GM12878 (cell line): ENCODE results near the gene M1AP. TPM values are rescaled to one million over a fixed set of nuclear protein-coding genes. Genes with fewer than 3 reads are reported as not detected.
A peak's percentile ranks its signal among the peaks of the same experiment; 100 is the strongest.

Experiments used
- ATF7 ChIP-seq: fragments of 450-650 bp; IDR thresholded peaks from 2 replicates; pipeline ENCODE4 v1.6.1; 2016; ENCODE audit warnings: low read depth, mild to moderate bottlenecking
- BMI1 ChIP-seq: fragments of 450-650 bp; IDR thresholded peaks from 2 replicates; pipeline ENCODE4 v1.6.1; 2016; ENCODE audit warnings: mild to moderate bottlenecking, moderate library complexity, borderline replicate concordance
- CBX5 ChIP-seq: sonication (generic); IDR thresholded peaks from 2 replicates; pipeline ENCODE4 v1.6.1; 2016; ENCODE audit warnings: low read depth, moderate library complexity, mild to moderate bottlenecking, inconsistent platforms
- CEBPB ChIP-seq, 2 experiments: fragments of 150-350 bp in 1 of 2; IDR thresholded peaks; 2 replicates each; pipeline ENCODE4 v1.6.1; 2012 to 2014; ENCODE audit warnings: low read depth in 2 of 2, low read length in 2 of 2, borderline replicate concordance in 1 of 2, inconsistent platforms in 1 of 2
- CHD2 ChIP-seq: IDR thresholded peaks from 2 replicates; pipeline ENCODE4 v1.6.1; 2011; ENCODE audit warnings: low read depth, low read length, improper control_type of control experiment, borderline replicate concordance
- CREB1 ChIP-seq: IDR thresholded peaks from 2 replicates; pipeline ENCODE4 v1.6.1; 2012; ENCODE audit warnings: low read depth, mild to moderate bottlenecking, inconsistent platforms
- EP300 ChIP-seq, 2 experiments: fragments of 150-350 bp in 1 of 2; IDR thresholded peaks; 2 replicates each; pipeline ENCODE4 v1.6.1; 2011 to 2012; ENCODE audit warnings: low read depth in 2 of 2, low read length in 2 of 2, borderline replicate concordance in 1 of 2, improper control_type of control experiment in 1 of 2, inconsistent platforms in 1 of 2; ENCODE audit not compliant: control insufficient read depth in 1 of 2
- IKZF1 ChIP-seq: fragments of 450-650 bp; conservative IDR thresholded peaks from 2 replicates; pipeline ENCODE4 v1.6.1; 2017; ENCODE audit warnings: antibody characterized with exemption, mild to moderate bottlenecking
- IKZF2 ChIP-seq, 2 experiments: fragments of 450-650 bp; IDR thresholded peaks; 2 replicates each; pipeline ENCODE4 v1.6.1; 2017; ENCODE audit warnings: mild to moderate bottlenecking in 2 of 2, moderate library complexity in 2 of 2
- NR2F1 ChIP-seq: fragments of 450-650 bp; conservative IDR thresholded peaks from 2 replicates; pipeline ENCODE4 v1.6.1; 2017; ENCODE audit warnings: mild to moderate bottlenecking
- PML ChIP-seq: IDR thresholded peaks from 2 replicates; pipeline ENCODE4 v1.6.1; 2012; ENCODE audit warnings: low read length, inconsistent platforms
- POU2F2 ChIP-seq: IDR thresholded peaks from 3 replicates; pipeline ENCODE4 v1.6.1; 2011; ENCODE audit warnings: low read depth, mild to moderate bottlenecking, low read length, borderline replicate concordance
- SIN3A ChIP-seq: IDR thresholded peaks from 2 replicates; pipeline ENCODE4 v1.6.1; 2012; ENCODE audit warnings: low read depth, low read length, improper control_type of control experiment
- ZNF217 ChIP-seq: fragments of 450-650 bp; IDR thresholded peaks from 2 replicates; pipeline ENCODE4 v1.6.1; 2017; ENCODE audit warnings: antibody characterized with exemption, mild to moderate bottlenecking
- ZNF687 ChIP-seq: fragments of 450-650 bp; IDR thresholded peaks from 2 replicates; pipeline ENCODE4 v1.6.1; 2017; ENCODE audit warnings: mild to moderate bottlenecking, moderate library complexity
- polyA plus RNA-seq, 11 experiments: library from polyadenylated mRNA; depleted of rRNA in 4 of 11; unstranded in 6 of 11; stranded (reverse) in 5 of 11; fragments of >200 nt; fragmentation: Nextera tagmentation in 4 of 11; fragmentation: Illumina TruSeq in 1 of 11; extraction: Ambion mirVana in 4 of 11; extraction: Trizol in 1 of 11; gene quantifications; 1 replicate in 1 of 11; 2 replicates in 10 of 11; pipeline versions ENCODE4 v1.2.1 to v1.2.3, GENCODE V29; 2011 to 2016; ENCODE audit warnings: inconsistent platforms in 2 of 11, missing spikeins in 2 of 11, low read depth in 1 of 11
- total RNA-seq, 4 experiments: library from RNA; depleted of rRNA in 3 of 4; stranded (reverse); fragments of >200 nt in 3 of 4; fragmentation: Illumina TruSeq in 1 of 4; extraction: Trizol in 1 of 4; gene quantifications; 2 replicates each; pipeline versions ENCODE4 v1.2.1 to v1.2.3, GENCODE V29; 2013 to 2021
- TF ChIP-seq, protein P1 (sequence below): IDR thresholded peaks from 2 replicates; pipeline ENCODE4 v1.6.1; 2011; ENCODE audit warnings: mild to moderate bottlenecking, low read depth, low read length, moderate library complexity; ENCODE audit not compliant: insufficient replicate concordance
- TF ChIP-seq, protein P2 (sequence below): fragments of 450-650 bp; IDR thresholded peaks from 2 replicates; pipeline ENCODE4 v1.6.1; 2014; ENCODE audit warnings: mild to moderate bottlenecking
- TF ChIP-seq, protein P3 (sequence below): fragments of 450-650 bp; IDR thresholded peaks from 2 replicates; pipeline ENCODE4 v1.6.1; 2018; ENCODE audit warnings: borderline replicate concordance, mild to moderate bottlenecking; ENCODE audit not compliant: partially characterized antibody
- TF ChIP-seq, protein P4 (sequence below): fragments of 450-650 bp; IDR thresholded peaks from 2 replicates; pipeline ENCODE4 v1.6.1; 2017; ENCODE audit warnings: mild to moderate bottlenecking

The M1AP gene
- total and polyA plus RNA-seq, 10 of the 15 experiments (the other 5 are each of a cell fraction or from before 2014, with no cell fraction given), result 0.04 to 0.32 (median 0.16) TPM; not detected in 4

DNA sequence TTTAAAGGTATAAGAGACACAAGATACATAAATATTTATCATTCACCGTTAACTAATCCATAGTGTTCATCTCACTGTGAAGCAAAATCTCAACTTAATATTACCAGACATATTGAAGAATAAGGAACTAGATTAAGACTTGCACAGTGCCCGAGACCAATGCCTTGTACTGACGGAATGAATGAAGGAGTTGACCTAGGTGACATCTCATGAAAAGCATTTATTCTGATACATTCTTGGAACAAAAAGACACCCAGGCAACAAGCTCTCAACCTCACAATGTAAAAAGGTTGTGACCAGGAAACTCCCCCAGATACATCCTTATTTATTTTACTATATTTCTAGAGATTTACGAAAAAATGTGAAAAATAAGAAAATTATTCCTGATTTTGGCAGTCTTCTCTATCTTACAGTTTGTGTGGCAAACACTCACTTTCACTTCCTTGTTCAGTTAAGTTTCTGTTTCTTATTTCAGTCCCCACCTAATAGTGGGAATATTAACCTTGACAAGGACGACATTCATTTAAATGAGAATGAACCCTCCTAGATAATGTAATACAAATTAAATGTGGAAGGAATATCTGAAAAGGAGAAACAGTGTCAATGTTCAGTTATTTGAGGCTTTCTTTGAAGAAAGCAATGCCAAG, 28.4 kb downstream of the M1AP start (continued):
- TF ChIP-seq, protein P1, sequence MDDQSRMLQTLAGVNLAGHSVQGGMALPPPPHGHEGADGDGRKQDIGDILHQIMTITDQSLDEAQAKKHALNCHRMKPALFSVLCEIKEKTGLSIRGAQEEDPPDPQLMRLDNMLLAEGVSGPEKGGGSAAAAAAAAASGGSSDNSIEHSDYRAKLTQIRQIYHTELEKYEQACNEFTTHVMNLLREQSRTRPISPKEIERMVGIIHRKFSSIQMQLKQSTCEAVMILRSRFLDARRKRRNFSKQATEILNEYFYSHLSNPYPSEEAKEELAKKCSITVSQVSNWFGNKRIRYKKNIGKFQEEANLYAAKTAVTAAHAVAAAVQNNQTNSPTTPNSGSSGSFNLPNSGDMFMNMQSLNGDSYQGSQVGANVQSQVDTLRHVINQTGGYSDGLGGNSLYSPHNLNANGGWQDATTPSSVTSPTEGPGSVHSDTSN, result no peak
- 0 out of 4 replicates have a peak, but pooled peaks of 1 of the 2 experiments have one; percentile 25 for TF ChIP-seq EP300 (IDR thresholded peaks at IDR 0.05; ENCODE audit: borderline replicate concordance in 1 of 2, control insufficient read depth in 1 of 2, low read depth in 2 of 2, low read length in 2 of 2)
- TF ChIP-seq IKZF2 (IDR thresholded peaks at IDR 0.05), result peak; percentile 75 to 78; a peak in 2 of 4 replicates
- no peak for TF ChIP-seq CREB1
- TF ChIP-seq ZNF687, result no peak
- no peak for TF ChIP-seq CBX5
- no peak for TF ChIP-seq CHD2
- TF ChIP-seq BMI1, result no peak
- TF ChIP-seq PML, result no peak
- TF ChIP-seq, protein P2, sequence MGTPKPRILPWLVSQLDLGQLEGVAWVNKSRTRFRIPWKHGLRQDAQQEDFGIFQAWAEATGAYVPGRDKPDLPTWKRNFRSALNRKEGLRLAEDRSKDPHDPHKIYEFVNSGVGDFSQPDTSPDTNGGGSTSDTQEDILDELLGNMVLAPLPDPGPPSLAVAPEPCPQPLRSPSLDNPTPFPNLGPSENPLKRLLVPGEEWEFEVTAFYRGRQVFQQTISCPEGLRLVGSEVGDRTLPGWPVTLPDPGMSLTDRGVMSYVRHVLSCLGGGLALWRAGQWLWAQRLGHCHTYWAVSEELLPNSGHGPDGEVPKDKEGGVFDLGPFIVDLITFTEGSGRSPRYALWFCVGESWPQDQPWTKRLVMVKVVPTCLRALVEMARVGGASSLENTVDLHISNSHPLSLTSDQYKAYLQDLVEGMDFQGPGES, result no peak
- TF ChIP-seq SIN3A, result no peak
- no peak for TF ChIP-seq CEBPB (IDR thresholded peaks at IDR 0.05; ENCODE audit: borderline replicate concordance in 1 of 2, low read depth in 2 of 2, low read length in 2 of 2)
- no peak for TF ChIP-seq POU2F2
- TF ChIP-seq, protein P3, sequence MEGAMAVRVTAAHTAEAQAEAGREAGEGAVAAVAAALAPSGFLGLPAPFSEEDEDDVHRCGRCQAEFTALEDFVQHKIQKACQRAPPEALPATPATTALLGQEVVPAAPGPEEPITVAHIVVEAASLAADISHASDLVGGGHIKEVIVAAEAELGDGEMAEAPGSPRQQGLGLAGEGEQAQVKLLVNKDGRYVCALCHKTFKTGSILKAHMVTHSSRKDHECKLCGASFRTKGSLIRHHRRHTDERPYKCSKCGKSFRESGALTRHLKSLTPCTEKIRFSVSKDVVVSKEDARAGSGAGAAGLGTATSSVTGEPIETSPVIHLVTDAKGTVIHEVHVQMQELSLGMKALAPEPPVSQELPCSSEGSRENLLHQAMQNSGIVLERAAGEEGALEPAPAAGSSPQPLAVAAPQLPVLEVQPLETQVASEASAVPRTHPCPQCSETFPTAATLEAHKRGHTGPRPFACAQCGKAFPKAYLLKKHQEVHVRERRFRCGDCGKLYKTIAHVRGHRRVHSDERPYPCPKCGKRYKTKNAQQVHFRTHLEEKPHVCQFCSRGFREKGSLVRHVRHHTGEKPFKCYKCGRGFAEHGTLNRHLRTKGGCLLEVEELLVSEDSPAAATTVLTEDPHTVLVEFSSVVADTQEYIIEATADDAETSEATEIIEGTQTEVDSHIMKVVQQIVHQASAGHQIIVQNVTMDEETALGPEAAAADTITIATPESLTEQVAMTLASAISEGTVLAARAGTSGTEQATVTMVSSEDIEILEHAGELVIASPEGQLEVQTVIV, result no peak
- peak; percentile 47; the same call in 1 of the 2 replicates for TF ChIP-seq NR2F1
- no peak for TF ChIP-seq ATF7
- TF ChIP-seq, protein P4, sequence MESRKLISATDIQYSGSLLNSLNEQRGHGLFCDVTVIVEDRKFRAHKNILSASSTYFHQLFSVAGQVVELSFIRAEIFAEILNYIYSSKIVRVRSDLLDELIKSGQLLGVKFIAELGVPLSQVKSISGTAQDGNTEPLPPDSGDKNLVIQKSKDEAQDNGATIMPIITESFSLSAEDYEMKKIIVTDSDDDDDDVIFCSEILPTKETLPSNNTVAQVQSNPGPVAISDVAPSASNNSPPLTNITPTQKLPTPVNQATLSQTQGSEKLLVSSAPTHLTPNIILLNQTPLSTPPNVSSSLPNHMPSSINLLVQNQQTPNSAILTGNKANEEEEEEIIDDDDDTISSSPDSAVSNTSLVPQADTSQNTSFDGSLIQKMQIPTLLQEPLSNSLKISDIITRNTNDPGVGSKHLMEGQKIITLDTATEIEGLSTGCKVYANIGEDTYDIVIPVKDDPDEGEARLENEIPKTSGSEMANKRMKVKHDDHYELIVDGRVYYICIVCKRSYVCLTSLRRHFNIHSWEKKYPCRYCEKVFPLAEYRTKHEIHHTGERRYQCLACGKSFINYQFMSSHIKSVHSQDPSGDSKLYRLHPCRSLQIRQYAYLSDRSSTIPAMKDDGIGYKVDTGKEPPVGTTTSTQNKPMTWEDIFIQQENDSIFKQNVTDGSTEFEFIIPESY, result no peak
- TF ChIP-seq IKZF1, result peak; percentile 43; the same call in 1 of the 2 replicates
- no peak for TF ChIP-seq ZNF217
